ENCODE results near the gene DEPDC5.

DNA sequence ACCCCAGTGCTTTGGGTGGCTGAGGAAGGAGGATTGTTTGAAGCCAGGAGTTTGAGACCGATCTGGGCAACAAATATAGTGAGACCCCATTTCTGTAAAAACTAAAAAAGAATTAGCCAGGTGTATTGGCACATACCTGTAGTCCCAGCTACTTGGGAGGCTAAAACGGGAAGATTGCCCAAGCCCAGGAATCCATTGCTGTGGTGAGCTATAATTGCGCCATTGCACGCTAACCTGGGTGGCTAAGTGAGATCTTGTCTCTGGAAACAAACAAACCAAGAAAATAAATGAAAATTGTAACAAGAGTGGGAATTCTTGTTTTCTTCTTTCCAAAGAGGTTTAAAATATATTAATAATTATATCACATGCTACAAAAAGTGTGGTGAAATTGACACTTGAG lies 52.9 kb downstream of the DEPDC5 start:
- TF ChIP-seq, protein P1, sequence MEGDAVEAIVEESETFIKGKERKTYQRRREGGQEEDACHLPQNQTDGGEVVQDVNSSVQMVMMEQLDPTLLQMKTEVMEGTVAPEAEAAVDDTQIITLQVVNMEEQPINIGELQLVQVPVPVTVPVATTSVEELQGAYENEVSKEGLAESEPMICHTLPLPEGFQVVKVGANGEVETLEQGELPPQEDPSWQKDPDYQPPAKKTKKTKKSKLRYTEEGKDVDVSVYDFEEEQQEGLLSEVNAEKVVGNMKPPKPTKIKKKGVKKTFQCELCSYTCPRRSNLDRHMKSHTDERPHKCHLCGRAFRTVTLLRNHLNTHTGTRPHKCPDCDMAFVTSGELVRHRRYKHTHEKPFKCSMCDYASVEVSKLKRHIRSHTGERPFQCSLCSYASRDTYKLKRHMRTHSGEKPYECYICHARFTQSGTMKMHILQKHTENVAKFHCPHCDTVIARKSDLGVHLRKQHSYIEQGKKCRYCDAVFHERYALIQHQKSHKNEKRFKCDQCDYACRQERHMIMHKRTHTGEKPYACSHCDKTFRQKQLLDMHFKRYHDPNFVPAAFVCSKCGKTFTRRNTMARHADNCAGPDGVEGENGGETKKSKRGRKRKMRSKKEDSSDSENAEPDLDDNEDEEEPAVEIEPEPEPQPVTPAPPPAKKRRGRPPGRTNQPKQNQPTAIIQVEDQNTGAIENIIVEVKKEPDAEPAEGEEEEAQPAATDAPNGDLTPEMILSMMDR (IDR thresholded peaks at IDR 0.05; ENCODE audit: borderline replicate concordance, extremely low read depth, low read length, poor library complexity, severe bottlenecking) = no peak
- no peak for TF ChIP-seq EZH2 (IDR thresholded peaks at IDR 0.05; ENCODE audit: borderline replicate concordance, low read depth, low read length, severe bottlenecking)

Measured in DND-41 (cell line).